Measurements from ENCODE around the gene CAB39L. TPM values are rescaled to one million over a fixed set of nuclear protein-coding genes. Genes with fewer than 3 reads are reported as not detected.

Gene CAB39L
- total RNA-seq, 4 donors from 2014 or later = 51.7 to 72.9 (median 62.1) TPM

- no peak for TF ChIP-seq CTCF (IDR thresholded peaks at IDR 0.05; ENCODE audit: low read depth)
These were observed 77.0 kb downstream of the CAB39L start for GRCh38 chr13:49366841-49367240.

- no peak for TF ChIP-seq CTCF (IDR thresholded peaks at IDR 0.05; ENCODE audit: low read depth)
These were observed 86.2 kb downstream of the CAB39L start for GRCh38 chr13:49357694-49358093.

GRCh38 chr13:49356223-49356622 is 87.6 kb downstream of the CAB39L start:
- TF ChIP-seq CTCF (IDR thresholded peaks at IDR 0.05; ENCODE audit: low read depth) = no peak

GRCh38 chr13:49354719-49355118 is 89.1 kb downstream of the CAB39L start:
- TF ChIP-seq CTCF (IDR thresholded peaks at IDR 0.05; ENCODE audit: low read depth) = no peak

- no peak for TF ChIP-seq CTCF (IDR thresholded peaks at IDR 0.05; ENCODE audit: low read depth)
These were observed 90.0 kb downstream of the CAB39L start for GRCh38 chr13:49353908-49354307.

GRCh38 chr13:49351871-49352270 is 92.0 kb downstream of the CAB39L start:
- TF ChIP-seq CTCF (IDR thresholded peaks at IDR 0.05; ENCODE audit: low read depth) = no peak

GRCh38 chr13:49348751-49349150 is 95.1 kb downstream of the CAB39L start:
- TF ChIP-seq CTCF (IDR thresholded peaks at IDR 0.05; ENCODE audit: low read depth) = no peak
